B cell (primary cell): ENCODE data around the gene C2CD3.

Source experiments
- CTCF ChIP-seq: fragments of 200-600 bp; IDR thresholded peaks from one replicate; pipeline ENCODE4 v1.8.0; 2022; ENCODE audit warnings: antibody characterized with exemption, mild to moderate bottlenecking
- EZH2 ChIP-seq: IDR thresholded peaks from 2 replicates; pipeline ENCODE4 v1.6.1; 2012; ENCODE audit warnings: borderline replicate concordance, low read depth, mild to moderate bottlenecking, moderate library complexity, low read length; ENCODE audit not compliant: insufficient read depth, poor library complexity, severe bottlenecking

GRCh38 chr11:74100735-74101134 is 70.1 kb downstream of the C2CD3 start:
- TF ChIP-seq CTCF = no peak
- TF ChIP-seq EZH2 = no peak
